Measurements from ENCODE around the gene DACT1.

DNA sequence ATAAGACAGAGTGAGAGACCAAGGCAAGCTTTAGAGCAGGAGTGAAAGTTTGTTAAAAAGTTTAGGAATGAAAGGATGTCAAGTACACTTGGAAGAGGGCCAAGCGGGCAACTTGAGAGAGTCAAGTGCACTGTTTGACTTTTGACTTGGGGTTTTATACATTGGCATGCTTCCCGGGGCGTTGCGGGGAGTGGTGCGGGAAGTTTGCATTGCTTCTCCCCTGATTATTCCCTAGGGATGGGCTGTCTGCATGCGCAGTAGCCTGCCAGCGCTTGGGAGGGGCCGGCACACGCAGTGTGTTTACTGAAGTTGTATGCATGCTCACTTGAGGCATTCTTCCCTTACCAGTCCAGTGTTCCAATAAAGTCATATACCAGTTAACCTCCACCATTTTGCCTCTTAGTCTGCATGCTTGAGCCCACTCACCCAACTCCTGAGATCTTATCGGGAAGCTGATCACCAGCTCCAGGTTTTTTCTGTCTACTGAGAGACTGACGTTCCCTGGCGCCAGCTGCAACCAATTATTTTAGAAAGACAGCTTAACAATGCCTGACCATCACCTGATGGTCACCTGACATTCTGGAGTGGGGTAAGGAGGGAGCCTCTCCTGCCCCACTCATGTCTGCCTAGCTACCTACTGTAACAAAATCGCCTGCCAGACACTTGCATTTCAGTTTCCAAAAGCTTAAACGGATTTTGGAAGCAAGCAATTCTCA is 53.2 kb downstream of the DACT1 start:
- TF ChIP-seq CTCF (IDR thresholded peaks at IDR 0.05) (no peak), POLR2A (IDR thresholded peaks at IDR 0.05) (no peak)

All from lower leg skin (tissue), 3 donors.